Tibial nerve (tissue), 4 donors: ENCODE data around the gene FASLG. TPM values are rescaled to one million over a fixed set of nuclear protein-coding genes. Genes with fewer than 3 reads are reported as not detected.

Experiments used
- DNase-seq, 2 donors: peaks; one replicate each; pipeline ENCODE4 v3.0.0-alpha.2; 2019; ENCODE audit warnings: low spot score in 2 of 2
- H3K27ac ChIP-seq, 4 donors: fragments of 200-600 bp; sonication (generic) in 3 of 4; one replicate each; pipeline ENCODE4 v1.5.1; 2017 to 2019; ENCODE audit warnings: mild to moderate bottlenecking in 1 of 4
- H3K27me3 ChIP-seq, 2 donors: fragments of 200-600 bp; sonication (generic) in 1 of 2; one replicate each; pipeline versions ENCODE4 v1.5.1 to v1.6.0; 2017 to 2019
- H3K36me3 ChIP-seq, 3 donors: fragments of 200-600 bp; sonication (generic); one replicate each; pipeline ENCODE4 v1.5.1; 2018 to 2019
- H3K4me1 ChIP-seq, 4 donors: fragments of 200-600 bp; sonication (generic) in 3 of 4; one replicate each; pipeline ENCODE4 v1.5.1; 2017 to 2019
- H3K4me3 ChIP-seq, 4 donors: fragments of 200-600 bp; sonication (generic) in 3 of 4; one replicate each; pipeline ENCODE4 v1.5.1; 2017 to 2019; ENCODE audit warnings: mild to moderate bottlenecking in 1 of 4, moderate library complexity in 1 of 4
- H3K9me3 ChIP-seq, 4 donors: fragments of 200-600 bp; sonication (generic) in 3 of 4; one replicate each; pipeline ENCODE4 v1.5.1; 2017 to 2019
- EP300 ChIP-seq, 2 donors: sonication (generic); formaldehyde crosslinking; IDR thresholded peaks; one replicate each; pipeline ENCODE4 v1.6.1; 2017; ENCODE audit warnings: antibody characterized with exemption in 2 of 2, mild to moderate bottlenecking in 1 of 2
- POLR2A ChIP-seq, 2 donors: fragments of 450-650 bp; IDR thresholded peaks; one replicate each; pipeline ENCODE4 v1.6.1; 2017; ENCODE audit warnings: antibody characterized with exemption in 2 of 2, mild to moderate bottlenecking in 2 of 2, moderate library complexity in 2 of 2
- WGBS, 2 donors: methylation state at CpG; one replicate each; pipeline ENCODE4 v1.1.5; 2018; 5-methylcytosine and 5-hydroxymethylcytosine counted together
- total RNA-seq, 4 donors: library from RNA; depleted of rRNA; stranded (reverse); fragments of >200 nt; gene quantifications; one replicate each; pipeline ENCODE4 v1.1.0, GENCODE V29; 2016
- TF ChIP-seq, protein P1 (sequence below), 5 experiments: fragments of 200-600 bp in 3 of 5; fragments of 450-650 bp in 2 of 5; sonication (generic) in 3 of 5; IDR thresholded peaks; one replicate each; pipeline ENCODE4 v1.5.1; 2016 to 2019; ENCODE audit warnings: antibody characterized with exemption in 5 of 5, mild to moderate bottlenecking in 3 of 5, moderate library complexity in 2 of 5

FASLG gene
- total RNA-seq, 4 donors from 2014 or later: not detected

DNA sequence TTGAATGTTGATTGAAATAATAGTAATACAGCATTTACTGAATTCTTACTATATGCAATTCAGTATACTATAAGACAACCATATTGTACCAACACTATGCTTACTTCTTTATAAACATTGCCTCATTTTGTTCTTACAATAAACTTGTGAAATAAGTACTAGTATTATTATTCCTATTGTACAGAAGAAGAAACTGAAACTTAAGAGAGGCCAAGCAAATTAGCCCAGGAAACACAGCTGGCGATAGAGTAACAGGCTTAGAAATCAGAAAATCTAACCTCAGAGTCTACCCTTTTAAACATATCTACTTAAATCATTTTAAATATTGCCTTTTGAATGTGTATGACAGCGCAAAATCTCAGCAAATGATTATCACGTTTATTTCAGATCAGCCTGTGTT, 41.7 kb downstream of the FASLG start:
- no peaks in the 10 kb centered on the region for H3K36me3 ChIP-seq
- no peak overlapping the region for H3K4me3 ChIP-seq
- TF ChIP-seq POLR2A (IDR thresholded peaks at IDR 0.05) (no peak), EP300 (IDR thresholded peaks at IDR 0.05) (no peak)
- TF ChIP-seq, protein P1, sequence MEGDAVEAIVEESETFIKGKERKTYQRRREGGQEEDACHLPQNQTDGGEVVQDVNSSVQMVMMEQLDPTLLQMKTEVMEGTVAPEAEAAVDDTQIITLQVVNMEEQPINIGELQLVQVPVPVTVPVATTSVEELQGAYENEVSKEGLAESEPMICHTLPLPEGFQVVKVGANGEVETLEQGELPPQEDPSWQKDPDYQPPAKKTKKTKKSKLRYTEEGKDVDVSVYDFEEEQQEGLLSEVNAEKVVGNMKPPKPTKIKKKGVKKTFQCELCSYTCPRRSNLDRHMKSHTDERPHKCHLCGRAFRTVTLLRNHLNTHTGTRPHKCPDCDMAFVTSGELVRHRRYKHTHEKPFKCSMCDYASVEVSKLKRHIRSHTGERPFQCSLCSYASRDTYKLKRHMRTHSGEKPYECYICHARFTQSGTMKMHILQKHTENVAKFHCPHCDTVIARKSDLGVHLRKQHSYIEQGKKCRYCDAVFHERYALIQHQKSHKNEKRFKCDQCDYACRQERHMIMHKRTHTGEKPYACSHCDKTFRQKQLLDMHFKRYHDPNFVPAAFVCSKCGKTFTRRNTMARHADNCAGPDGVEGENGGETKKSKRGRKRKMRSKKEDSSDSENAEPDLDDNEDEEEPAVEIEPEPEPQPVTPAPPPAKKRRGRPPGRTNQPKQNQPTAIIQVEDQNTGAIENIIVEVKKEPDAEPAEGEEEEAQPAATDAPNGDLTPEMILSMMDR (IDR thresholded peaks at IDR 0.05): no peak
- DNase-seq: no peak
- no peak overlapping the region for H3K27ac ChIP-seq
- no peaks in the 10 kb centered on the region for H3K27me3 ChIP-seq
- 90 to 91% methylated on average over 3 of the region's 3 CpGs for WGBS, 2 donors
- peaks cover 0 to 10% (median 0%) of the 10 kb centered on the region in 4 donors for H3K4me1 ChIP-seq
- no peaks in the 10 kb centered on the region for H3K9me3 ChIP-seq

DNA sequence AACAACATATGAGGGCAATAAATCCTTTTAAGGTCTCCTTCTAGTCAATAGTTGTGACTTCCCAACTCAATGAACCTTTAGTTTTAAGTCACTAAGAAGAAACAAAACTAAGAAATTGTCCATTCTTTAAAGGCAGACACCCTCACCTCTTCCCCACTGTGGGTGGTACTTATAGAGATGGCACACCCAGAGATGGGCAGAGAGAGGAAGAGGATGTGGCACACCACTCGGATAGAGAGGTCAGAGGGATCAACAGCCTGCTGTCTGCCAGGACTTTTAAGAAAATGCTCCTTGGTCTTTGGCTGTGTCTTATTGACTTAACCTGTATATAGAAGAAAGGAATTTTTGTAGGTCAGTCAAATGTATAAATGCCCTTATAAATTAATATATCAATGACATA, 45.1 kb downstream of the FASLG start:
- DNase-seq: no peak
- TF ChIP-seq, protein P1 (IDR thresholded peaks at IDR 0.05): no peak
- TF ChIP-seq EP300 (IDR thresholded peaks at IDR 0.05) (no peak), POLR2A (IDR thresholded peaks at IDR 0.05) (no peak)
- H3K4me1 ChIP-seq: peaks cover 0 to 5% (median 0%) of the 10 kb centered on the region in 4 donors
- no peak overlapping the region for H3K4me3 ChIP-seq
- H3K27me3 ChIP-seq: no peaks in the 10 kb centered on the region
- 25 to 44% methylated on average over 1 of the region's 1 CpG for WGBS, 2 donors
- no peaks in the 10 kb centered on the region for H3K9me3 ChIP-seq
- H3K36me3 ChIP-seq: no peaks in the 10 kb centered on the region
- no peak overlapping the region for H3K27ac ChIP-seq

DNA sequence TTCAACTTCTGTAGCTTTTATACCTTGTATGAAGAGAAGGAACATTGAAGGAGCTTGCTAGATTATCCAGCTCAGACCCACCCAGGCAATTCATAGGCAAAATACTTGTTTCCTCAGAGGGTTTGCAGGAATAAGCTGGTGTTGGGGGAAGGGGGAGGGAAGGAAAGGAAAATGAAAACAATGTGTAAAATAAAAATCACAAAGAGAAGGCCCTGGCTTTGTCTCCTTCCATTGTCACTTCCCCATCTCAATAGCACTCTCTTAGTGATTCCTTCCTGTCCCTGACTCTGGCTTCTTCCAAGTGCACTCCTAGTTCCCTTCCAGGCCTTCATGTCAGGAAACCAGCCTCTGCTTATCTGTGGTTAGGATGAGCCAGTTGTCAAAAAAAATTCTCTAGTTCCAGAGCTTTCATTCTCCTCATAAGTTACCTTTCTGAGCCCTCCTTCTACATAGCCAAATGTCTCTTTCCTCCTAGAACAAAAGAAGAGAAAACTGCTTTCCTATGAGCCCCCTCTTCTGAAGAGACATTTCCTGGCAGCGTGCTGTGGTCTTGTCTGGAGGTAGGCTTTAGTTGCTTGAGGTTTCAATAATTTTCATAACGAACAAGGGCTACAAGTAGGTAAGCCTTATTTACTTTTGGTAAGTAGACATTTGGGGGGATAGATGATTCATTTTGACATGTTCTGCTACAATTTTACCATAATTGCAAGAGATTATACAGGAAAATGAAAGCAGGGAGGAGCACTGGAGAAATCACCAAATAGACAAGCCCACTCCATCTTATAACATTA, 45.7 kb downstream of the FASLG start:
- no peaks in the 10 kb centered on the region for H3K9me3 ChIP-seq
- TF ChIP-seq EP300 (IDR thresholded peaks at IDR 0.05) (no peak), POLR2A (IDR thresholded peaks at IDR 0.05) (no peak)
- TF ChIP-seq, protein P1 (IDR thresholded peaks at IDR 0.05): no peak
- no peaks in the 10 kb centered on the region for H3K27me3 ChIP-seq
- WGBS, 2 donors: 84 to 94% methylated on average over 2 of the region's 2 CpGs
- H3K36me3 ChIP-seq: no peaks in the 10 kb centered on the region
- peaks cover 0 to 2% (median 0%) of the 10 kb centered on the region in 4 donors for H3K4me1 ChIP-seq
- H3K27ac ChIP-seq: no peak overlapping the region
- no peak overlapping the region for H3K4me3 ChIP-seq
- no peak for DNase-seq

DNA sequence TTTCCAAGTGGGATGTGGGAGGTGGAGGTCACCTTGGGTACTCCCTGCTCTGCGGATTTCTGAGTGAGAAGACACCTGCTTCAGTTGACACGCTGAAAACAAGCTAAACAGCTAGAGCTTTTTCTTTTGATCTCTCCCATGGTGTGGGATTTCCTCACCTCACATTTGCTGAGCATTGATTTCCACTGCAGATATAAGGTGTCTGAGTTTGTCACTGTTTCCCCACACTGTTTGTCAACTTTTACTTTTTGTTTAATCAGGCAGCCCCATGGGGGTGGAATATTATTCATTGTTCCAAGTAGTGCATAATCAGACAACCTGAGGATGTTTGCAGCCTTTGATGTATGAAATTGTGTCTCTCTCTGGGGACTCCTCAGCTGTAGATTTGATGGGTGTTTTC, 49.5 kb downstream of the FASLG start:
- Histone ChIP-seq H3K36me3 (no peaks in the 10 kb centered on the region), H3K27me3 (no peaks in the 10 kb centered on the region), H3K4me1 (no peaks in the 10 kb centered on the region), H3K9me3 (no peaks in the 10 kb centered on the region), H3K27ac (no peak overlapping the region), H3K4me3 (no peak overlapping the region)
- DNase-seq: no peak
- TF ChIP-seq EP300 (IDR thresholded peaks at IDR 0.05) (no peak), POLR2A (IDR thresholded peaks at IDR 0.05) (no peak)
- TF ChIP-seq, protein P1 (IDR thresholded peaks at IDR 0.05): no peak
- 40 to 58% methylated on average over 2 of the region's 2 CpGs for WGBS, 2 donors

DNA sequence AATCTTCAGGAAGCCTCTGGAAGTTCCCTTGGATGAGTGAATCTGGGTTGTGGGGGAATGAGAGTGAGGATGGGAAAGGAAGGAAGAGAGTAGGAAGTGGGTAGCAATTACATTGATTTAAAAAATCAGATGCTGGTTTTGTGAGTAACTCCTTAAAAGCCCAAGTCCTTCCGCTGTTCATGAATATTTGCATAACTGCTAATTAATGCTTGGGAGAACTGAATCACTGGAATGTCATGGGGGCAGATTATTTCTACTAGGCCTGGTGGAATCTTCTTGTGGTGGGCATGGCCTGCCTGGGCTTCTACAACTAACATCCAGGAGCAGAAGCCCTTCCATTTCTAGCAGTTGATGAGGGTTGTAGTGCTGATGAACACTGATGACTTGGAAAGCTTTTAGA, 52.7 kb downstream of the FASLG start:
- TF ChIP-seq, protein P1 (IDR thresholded peaks at IDR 0.05): no peak
- TF ChIP-seq POLR2A (IDR thresholded peaks at IDR 0.05): no peak
- no peak for TF ChIP-seq EP300 (IDR thresholded peaks at IDR 0.05)
- Histone ChIP-seq H3K4me1 (no peaks in the 10 kb centered on the region), H3K27me3 (no peaks in the 10 kb centered on the region), H3K27ac (no peak overlapping the region), H3K9me3 (no peaks in the 10 kb centered on the region), H3K4me3 (no peak overlapping the region), H3K36me3 (no peaks in the 10 kb centered on the region)
- DNase-seq: no peak
- WGBS, 2 donors: 90 to 95% methylated on average over 1 of the region's 1 CpG
